HG03135 (cell line): Measurements from ENCODE around the gene NKX1-1.

Source experiments
- ATAC-seq: cut with Tn5 transposase; IDR thresholded peaks from one replicate; pipeline ENCODE4 v1.9.1; 2021; ENCODE audit warnings: mild to moderate bottlenecking, moderate library complexity; ENCODE audit not compliant: unreplicated experiment

The NKX1-1 gene

DNA sequence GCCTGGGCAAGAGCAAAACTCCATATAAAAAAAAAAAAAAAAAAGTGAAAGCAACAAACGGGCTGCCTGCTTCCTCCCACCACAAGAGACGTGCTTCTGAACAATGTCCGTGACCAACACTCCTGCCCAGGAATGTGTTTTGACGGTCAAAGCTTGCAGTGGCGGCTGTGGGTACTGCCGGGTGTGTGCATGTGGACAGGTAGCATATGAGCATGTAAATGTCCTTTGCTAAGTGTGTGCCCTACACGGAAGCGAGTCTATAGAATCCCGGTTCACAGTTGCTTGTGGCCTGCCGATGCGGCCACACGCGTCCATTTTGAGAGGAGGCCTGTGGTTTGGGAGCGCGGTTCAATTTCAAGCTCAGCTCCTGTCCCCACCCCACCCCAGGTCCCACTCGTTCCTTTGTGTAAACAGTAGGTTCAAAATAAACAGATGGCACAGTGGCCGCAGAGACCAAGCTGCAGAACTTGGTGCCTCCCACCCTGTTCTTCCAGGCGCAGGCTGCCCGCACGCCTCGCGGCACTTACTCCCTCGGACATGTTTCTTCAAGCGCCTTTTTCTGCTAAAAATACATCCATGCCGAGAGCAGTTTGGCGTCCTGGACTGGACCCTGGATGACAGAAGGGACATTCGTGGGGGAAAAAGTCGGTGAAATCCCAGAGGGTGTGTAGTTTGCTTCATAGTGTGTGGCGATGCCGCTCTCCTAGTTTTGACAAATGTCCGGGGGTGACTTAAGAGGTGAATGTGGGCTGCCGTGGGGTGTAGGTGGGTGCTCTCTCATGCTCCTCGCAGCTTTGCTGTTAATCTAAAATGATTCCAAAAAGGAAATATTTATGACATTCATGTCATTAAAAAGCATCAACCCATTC lies 11.5 kb upstream of the NKX1-1 start:
- ATAC-seq: no peak

DNA sequence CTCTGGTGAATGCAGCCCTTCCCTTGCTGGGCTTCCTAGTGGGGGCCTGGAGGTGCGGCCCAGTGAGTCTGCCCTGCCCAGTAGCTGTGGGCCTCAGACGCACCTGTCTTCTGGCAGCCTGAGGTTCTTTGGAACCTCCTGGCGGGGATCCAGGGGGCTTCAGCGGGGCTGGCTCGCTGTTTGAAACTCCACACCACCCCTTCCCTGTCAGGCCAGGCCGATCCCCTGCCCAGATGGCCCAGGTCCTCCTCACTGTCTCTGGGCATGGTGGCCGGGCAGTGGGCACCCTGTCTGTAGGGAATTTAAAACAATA lies 10.7 kb upstream of the NKX1-1 start:
- ATAC-seq: no peak

DNA sequence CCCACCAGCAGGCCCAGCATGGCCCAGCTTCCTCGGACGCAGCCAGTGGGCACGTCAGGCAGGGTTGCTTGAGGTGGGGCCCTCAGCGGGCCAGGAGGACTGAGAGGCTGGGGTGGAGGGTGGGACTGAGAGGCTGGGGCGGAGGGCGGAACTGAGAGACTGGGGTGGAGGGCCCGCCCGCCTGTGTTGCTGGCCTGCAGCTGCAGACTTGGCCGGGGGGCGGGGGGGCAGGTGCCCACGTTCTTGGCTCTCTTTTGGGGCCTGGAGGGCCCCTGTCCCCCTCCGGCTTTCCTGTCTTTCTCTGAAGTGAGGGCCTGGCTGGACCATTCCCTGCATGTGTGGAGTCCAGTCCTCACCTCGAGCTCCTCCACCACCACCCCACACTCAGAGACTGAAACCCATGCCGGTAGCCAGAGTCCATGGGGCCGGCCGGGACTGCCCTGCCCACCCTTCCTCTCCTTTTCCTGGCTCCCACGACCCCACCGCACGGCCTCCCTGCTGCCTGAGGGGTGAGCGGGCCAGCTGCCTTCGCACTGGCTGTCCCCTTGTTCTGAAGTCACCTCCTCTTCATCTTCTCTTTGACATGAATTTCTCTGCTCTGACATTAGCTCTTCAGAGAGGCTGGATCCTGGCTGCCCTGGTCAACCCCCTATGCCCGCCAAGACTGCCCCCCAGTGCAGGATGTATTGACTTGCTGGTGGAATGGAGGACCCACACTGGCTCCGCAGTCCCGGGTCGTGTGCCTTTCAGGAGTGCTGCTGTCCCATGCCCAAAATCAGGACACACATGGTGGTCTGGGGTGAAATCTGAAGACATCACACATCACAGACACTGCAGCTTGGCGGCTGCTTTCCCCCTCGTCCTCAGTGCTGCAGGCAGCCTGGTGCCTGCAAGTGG lies 10.1 kb upstream of the NKX1-1 start:
- no peak for ATAC-seq

DNA sequence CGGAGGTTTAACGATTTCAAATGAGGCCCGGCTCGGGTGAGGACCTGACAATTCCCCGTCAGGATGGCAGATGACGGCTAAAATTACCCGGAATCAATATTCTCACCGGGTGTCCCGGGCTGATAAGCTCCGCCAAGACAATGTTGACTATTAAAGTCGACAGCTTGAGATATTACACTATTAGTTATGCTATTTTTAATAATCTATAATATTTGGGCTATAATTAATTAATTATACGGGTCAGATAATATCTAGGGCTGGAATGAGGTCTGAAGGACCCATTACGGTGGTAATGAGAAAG lies 9.4 kb upstream of the NKX1-1 start:
- no peak for ATAC-seq

DNA sequence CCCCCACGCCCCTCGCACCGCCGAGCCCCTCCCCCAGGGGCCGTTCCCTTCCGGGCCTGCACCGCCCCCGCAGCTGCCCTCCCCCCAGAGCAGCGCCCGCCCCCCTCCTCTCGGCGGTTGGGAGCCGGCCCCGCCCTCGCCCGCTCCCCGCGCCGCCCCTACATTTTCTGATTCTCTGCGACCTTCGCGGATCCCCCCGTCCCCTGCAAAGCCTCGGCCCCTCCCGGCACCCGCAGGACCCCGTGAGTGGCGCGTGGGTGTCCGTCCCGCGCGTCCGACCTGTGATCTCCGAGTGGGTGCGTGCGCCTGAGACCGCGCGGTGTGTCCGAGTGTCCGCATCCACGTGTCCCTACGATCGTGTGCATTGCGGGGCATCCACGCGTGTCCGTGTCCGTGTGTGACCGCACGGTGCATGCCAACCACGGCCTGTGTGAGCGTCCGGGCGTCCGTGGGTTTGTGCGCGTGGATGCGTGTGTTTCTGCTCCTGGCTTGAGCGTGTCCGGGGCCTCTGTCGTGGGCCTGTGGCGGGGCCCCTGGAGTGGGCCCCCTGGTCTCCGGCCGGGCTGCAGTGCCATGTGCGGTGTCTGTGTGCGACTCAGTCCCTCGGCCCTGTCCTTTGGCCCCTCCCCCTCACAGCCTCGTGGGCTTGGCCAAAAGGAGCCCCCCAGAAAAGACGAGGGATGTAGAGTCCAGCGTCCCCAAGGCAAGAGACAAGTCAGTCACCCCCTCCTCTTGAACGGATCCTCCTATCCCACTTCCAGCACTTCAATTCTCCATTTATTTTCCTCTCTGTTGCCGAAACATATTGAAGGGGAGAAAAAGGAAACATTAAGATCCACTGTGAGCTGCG lies 8.8 kb upstream of the NKX1-1 start:
- no peak for ATAC-seq

DNA sequence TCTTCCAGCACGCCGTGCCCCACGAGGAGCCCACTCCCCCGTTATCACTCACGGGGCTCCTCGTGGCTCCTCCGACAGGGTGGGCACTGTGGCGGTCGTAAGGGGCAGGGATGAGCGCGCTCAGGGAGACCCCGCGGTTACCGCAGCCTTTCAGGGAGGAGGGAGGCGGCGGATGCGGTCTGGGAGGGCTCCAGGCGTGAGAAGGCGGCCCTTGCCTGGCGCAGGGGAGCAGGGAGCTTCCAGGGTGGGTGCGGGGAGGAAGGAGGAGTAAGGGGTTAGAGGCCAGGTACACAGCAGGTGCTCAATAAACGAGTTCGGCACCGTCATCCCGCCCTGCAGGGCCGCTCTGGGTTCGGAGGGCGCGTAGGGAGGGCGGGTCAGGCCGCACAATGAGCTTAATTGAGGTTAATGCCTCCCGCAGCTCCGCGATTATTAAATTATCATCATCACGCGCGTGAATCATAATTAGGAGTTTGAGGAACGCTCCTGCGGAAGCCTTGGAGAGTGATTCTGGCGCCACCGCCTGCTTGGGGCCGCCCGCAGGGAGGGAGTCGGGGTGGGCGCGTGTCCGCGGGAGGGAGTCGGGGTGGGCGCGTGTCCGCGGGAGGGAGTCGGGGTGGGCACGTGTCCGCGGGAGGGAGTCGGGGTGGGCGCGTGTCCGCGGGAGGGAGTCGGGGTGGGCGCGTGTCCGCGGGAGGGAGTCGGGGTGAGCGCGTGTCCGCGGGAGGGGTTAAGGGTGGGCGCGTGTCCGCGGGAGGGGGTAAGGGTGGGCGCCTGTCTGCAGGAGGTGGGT lies 7.6 kb upstream of the NKX1-1 start:
- ATAC-seq: no peak

DNA sequence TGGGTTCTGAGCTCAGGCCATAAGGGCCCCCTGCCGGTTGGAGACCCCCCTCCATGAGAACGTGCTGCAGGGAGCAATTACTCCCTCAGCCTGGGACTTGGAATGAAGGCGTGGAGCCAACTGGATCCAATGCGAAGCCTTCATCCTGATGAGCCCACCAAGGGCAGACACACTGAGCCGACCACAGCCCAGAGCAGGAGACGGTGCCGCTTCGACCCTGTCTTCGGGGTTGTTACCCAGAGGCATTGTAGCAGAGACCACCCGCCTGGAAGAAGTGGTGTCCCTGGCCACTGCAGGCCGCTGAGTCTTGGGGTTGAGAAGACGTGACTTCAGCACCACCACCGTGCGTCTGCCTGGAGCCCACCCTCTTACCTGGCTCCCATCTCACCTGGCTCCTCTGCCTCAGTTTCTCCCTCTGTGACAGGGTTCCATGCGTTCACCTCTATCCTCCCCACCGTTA lies 7.0 kb upstream of the NKX1-1 start:
- ATAC-seq: no peak

DNA sequence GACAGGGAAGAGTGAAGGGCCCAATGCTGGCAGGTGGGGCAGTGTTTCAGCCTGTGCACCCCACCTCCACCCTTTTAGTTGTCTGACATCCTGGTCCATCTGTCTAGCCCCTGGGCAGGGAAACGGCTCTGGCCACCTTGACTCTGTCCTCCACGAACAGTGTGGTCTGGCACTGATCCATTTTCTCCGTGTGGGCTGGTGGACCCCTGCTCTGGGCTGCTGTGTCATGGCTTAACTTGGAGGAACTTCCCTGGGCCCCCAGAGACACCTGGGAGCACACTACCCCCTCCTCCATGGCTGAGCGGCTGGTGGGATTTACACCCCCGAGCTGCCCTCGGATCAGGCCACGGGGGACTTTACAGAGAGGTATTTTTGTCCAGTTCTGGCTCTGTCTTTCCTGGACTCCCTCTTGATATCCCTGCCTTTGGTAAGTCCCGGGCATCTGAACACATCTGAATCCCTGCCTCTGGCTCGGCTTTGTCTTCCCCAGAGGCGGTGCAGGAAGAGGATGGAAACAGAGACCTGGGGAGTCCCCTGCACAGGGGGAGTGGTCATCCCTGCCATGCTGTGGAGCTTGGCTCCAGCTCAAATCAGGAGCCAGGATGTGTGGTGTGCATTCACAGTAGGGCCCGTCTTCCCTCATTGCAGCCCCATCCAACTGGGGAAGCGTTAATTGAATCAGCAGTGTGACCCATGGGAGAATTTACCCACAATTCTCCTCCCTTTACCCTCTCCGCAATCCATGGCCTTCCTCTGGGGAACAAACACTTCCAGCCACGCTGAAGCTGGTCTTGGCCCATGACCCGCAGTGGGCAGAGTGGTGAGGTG lies 6.3 kb upstream of the NKX1-1 start:
- ATAC-seq: no peak

DNA sequence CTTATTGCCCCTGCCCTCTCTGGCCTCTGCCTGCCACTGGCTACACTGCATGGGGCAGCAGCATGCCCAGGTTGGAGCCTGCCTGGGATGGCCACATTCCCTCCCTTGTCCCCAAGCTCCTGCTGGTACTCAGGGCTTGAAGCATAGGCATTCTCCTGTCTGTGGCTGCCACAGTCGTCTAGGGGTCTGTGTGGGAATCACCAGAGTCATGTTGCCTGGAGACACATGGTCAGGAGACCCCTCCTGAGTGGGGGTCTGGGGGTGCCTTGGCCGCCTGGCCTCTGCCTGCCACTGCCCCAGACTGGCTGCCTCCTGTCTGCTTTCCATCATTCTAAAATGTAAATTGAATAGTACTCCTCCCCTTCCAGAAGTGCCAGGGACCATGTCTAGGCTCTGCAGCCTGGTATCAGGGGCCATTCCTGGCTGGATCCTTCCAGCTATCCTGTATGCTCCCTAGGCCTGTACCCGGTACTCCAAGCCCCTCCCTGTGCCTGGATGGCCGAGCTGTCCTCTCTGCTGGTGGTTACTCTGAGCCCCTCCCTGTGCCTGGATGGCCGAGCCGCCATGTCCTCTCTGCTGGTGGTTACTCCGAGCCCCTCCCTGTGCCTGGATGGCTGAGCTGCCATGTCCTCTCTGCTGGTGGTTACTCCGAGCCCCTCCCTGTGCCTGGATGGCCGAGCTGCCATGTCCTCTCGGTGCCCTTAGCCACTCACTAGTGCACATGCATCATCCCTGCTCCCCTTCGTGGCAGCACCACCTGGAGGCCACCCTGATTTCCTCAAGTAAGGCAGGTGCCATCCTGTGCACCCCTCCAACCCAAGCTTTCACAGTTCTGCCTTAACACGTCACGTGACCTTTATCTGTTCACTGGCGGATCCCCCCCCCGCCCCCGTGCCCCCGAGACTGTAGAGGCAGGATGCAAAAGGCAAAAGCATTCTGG lies 5.5 kb upstream of the NKX1-1 start:
- no peak for ATAC-seq

DNA sequence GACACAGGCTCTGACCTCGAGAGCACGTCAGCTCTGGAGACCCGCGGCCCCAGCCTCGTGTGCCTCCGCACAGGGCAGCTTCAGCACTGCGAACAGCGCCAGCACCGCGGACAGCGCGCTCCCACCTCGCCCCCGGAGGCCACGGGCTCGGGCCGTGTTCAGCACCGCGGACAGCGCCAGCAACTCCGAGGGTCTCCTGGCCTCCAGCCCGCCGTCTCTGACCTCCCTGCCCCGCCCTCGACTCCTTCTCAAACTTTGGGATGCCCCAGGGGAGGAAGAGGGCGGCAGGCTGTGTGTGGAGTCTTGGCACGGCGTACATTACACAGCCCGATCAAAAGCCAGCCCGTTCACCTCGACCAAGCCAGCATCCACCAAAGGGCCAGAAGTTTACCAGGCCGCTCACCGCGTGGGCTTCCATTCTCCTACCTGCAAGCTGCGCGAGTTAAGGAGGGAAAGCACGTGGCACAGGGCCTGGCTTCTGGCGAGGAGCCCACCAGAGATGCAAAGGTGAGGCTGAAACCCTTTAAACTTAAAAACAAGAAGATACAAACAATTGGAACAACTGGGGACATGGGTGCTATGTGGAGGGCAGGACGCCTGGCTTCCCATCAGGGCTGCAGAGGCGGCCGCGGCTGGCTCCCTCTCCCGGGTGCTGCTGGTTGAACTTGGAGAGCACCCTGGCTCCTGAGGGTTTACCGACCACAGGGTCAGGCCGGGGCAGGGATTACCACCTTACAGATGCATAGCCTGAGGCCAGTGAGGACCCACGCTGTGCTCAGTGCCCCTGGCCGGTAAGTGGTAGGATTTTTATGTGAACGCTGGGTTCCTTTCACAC lies 4.5 kb upstream of the NKX1-1 start:
- no peak for ATAC-seq

DNA sequence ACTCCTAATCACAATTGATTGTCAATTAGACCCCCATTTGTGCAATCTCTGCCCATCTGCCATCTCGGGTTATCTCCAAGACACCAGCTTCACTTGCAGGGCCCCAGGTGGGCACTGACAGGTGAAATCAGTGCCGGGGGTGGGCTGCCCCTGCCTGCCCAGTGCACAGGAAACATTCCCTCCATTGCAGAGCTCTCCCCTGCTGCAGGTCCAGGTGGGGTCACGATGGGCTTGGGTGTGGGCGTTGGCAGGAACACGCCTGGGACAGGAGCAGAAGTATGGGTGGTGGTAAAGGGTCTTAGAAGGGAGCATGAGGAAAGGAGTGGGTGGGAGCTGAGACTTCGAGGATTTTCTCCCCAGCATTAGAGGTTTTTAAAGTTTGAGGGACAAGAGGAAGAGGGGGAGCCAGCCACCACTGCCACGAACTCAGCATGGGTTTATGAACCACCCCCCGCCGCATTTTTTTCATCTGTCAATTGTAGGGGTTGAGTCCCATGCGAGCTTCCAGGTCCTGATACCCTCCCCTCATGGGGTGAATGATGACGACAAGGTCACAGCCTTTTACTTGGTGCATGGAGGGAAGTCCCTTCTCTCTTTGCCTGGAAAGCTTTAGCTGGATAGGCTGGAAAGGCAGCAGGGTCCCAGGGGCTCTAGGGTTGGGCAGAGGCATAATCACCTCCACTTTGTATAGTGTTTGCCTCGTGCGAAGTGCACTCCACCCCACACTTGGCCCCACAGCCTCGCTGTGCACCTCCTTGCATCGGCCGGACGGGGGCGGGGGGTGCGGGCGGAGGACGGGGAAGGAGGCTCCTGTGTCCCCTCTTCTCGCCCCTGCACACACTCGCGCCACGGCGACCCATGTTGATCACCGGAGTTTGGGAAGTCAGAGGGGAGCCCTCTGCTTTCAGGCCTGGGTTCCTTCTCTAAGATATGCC lies 3.5 kb upstream of the NKX1-1 start:
- no peak for ATAC-seq

DNA sequence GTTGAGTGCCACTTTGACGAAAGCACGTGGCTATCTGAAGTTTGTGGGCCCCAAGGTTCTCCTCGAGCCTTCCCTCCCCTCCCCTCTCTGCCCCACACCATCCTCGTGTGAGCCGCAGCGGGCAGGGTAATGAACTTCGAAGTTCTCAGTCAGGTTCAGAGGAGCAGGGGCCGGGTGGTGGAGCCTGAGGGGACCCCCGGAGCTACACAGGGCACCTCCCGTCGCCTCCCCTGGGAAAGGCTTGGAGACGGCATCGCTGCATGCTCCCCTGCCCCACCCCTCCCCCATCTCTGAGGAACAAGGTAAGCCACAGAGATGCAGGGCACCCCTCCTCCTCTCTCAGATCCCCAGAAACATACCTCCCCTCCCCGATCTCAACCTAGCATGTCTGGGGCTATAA lies 2.8 kb upstream of the NKX1-1 start:
- no peak for ATAC-seq

DNA sequence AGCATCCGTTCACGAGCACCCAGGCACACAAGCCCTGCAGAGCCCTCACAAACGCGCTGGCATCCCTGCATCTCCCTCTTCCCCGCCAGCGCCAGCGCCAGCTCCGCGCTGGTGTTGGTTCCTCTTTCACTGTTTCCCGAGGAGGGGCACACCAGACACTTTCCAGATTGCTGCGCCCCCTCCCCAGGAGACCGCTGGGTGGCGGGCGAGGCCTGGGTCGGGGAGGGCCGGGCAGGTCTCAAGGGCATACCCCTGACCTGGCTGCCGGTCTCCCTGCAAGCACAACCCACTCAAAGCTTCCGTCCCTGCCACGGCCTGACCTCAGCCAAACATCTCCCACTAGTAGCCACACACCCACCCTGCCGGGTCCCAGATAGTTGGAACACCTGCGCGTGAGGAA lies 2.2 kb upstream of the NKX1-1 start:
- no peak for ATAC-seq

DNA sequence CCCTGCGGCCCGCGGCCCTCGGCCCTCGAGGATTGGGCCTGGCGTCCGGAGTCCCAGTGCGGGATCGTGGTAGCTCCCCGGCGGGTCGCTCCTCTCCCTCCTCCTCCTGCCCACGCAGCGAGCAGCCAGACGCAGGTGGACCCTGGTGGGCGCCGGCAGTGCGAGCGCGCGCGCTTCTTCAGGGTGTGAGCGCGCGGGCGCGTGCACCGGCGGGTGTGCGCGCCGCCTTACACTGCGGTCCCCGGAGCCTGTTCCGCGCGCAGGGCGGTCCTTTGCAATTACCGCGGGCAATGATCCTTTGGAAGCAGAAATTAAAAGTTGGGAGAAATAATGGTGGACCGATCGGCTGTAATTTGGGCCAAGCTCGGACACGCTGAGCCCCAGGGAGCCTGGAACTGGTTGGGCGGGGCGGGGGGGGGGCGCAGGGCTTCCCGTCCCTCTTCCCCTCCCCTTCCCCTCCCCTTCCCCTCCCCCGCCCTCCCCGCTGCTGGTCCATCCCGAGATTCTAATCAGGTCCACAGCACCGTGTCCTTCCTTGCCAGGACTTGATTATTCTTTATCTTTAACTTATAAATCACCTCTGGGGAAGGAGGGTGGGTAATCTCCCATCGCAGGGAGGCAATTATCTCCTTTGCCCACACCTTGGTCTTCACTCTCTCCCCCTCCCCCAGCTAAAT lies 1.6 kb upstream of the NKX1-1 start:
- no peak for ATAC-seq

DNA sequence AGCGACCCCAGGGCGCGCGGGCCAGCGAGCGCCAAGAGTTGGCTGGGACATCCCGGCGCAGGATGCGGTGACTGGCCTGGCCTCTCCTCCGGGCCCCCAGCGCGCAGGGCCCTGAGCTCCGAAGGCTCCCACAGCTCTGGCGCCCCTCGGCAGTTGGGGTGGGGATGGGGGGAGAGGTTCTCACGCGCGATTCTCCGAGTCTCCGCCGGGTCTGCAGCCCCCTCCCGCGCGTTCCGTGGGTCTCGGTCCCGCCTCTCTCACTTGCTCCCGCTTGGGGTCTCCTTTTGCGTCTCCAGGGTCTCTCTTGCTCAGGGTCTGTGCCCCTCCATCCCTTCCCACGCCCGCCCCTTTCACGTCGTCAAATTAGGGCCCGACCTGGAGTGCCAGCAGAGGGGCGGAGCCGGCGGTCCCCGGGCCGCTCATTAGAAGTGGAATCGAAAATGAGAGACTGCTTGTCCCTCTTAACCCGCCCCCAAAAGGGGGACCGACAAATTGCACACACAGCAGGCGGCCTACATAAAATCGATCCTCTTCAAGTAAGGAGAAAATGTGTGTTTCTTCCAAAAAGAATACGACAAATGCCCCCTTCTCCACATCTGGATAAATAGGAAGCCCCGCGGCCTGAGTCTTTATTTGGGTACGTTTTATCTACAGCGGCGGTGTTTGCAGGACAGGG lies 877 bp upstream of the NKX1-1 start:
- ATAC-seq: no peak
